IMR-90 (cell line): ENCODE measurements around the gene SLC4A2.

Experiments
- CTCF ChIP-seq: conservative IDR thresholded peaks from 2 replicates; pipeline ENCODE4 v1.5.1; 2012; ENCODE audit warnings: mild to moderate bottlenecking, low read depth, low read length, improper control_type of control experiment
- MAZ ChIP-seq: IDR thresholded peaks from 2 replicates; pipeline ENCODE4 v1.6.1; 2012; ENCODE audit warnings: low read depth, mild to moderate bottlenecking, low read length, improper control_type of control experiment, moderate library complexity, borderline replicate concordance
- POLR2A ChIP-seq: IDR thresholded peaks from 2 replicates; pipeline ENCODE4 v1.6.1; 2012; ENCODE audit warnings: mild to moderate bottlenecking, low read depth, low read length
- RCOR1 ChIP-seq: IDR thresholded peaks from 2 replicates; pipeline ENCODE4 v1.6.1; 2012; ENCODE audit warnings: mild to moderate bottlenecking, low read length, improper control_type of control experiment; ENCODE audit not compliant: insufficient replicate concordance
- USF2 ChIP-seq: fragments of 150-350 bp; IDR thresholded peaks from 2 replicates; pipeline ENCODE4 v1.6.1; 2017; ENCODE audit warnings: mild to moderate bottlenecking, antibody characterized with exemption, low read length, low read depth

DNA sequence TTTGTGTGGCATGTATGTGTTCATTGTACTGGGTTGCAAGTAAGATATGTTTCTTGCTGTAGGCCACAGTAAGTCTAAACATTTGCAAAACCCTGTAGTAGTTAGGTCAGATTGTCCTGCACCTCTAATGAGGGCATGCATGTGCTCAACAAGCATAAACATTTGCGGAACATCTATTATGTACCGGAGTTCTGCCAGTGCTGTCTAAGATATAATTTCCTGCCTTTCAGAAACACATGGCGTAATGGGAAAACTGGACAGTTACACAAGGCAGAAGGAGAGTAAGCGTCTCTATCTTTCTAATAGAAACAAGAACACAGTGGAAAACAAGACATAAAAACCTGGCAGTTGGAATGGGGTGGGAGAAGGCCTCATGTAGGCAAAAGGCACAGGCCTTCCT, 28.4 kb upstream of the SLC4A2 start:
- TF ChIP-seq CTCF (no peak), RCOR1 (no peak), POLR2A (no peak), MAZ (no peak), USF2 (no peak)
